Thyroid gland (tissue), 4 donors: ENCODE data around the gene SACM1L.

ENCODE experiments used
- POLR2A ChIP-seq, 2 donors: fragments of 450-650 bp; IDR thresholded peaks; one replicate each; pipeline ENCODE4 v1.6.1; 2017; ENCODE audit warnings: antibody characterized with exemption in 2 of 2, mild to moderate bottlenecking in 2 of 2, moderate library complexity in 1 of 2
- TF ChIP-seq, protein P1 (sequence below), 6 experiments: fragments of 200-600 bp in 3 of 6; fragments of 450-650 bp in 3 of 6; sonication (generic) in 3 of 6; IDR thresholded peaks; one replicate each; pipeline ENCODE4 v1.5.1; 2016 to 2019; ENCODE audit warnings: antibody characterized with exemption in 6 of 6, mild to moderate bottlenecking in 2 of 6, inconsistent platforms in 1 of 6, moderate library complexity in 1 of 6

DNA sequence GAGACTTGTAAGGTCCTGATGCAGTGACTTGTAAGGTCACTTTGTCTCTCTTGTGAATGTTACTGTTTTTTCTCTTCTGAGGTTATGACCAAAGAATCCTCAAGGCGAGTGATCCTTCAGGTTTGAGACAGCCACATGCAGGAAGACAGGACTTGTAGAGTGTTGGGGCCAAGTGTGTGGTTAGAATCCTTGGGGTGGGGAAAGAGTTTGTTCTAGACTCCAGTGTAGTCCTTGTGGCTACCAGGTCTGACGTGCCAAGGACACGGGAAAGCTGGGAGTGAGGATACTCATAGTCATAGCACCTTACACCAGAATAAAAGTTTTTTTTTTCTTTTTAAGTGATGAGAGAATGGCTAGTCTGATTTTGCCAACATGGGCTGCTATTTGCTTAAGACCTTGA lies 7.3 kb upstream of the SACM1L start:
- TF ChIP-seq, protein P1, sequence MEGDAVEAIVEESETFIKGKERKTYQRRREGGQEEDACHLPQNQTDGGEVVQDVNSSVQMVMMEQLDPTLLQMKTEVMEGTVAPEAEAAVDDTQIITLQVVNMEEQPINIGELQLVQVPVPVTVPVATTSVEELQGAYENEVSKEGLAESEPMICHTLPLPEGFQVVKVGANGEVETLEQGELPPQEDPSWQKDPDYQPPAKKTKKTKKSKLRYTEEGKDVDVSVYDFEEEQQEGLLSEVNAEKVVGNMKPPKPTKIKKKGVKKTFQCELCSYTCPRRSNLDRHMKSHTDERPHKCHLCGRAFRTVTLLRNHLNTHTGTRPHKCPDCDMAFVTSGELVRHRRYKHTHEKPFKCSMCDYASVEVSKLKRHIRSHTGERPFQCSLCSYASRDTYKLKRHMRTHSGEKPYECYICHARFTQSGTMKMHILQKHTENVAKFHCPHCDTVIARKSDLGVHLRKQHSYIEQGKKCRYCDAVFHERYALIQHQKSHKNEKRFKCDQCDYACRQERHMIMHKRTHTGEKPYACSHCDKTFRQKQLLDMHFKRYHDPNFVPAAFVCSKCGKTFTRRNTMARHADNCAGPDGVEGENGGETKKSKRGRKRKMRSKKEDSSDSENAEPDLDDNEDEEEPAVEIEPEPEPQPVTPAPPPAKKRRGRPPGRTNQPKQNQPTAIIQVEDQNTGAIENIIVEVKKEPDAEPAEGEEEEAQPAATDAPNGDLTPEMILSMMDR (IDR thresholded peaks at IDR 0.05) = no peak
- no peak for TF ChIP-seq POLR2A (IDR thresholded peaks at IDR 0.05)
